ENCODE data around the gene BPI. TPM values are rescaled to one million over a fixed set of nuclear protein-coding genes. Genes with fewer than 3 reads are reported as not detected.

The BPI gene
- polyA plus RNA-seq, 1 donor (not counting 4 experiments of a cell fraction or from before 2014, with no cell fraction given) = not detected

DNA sequence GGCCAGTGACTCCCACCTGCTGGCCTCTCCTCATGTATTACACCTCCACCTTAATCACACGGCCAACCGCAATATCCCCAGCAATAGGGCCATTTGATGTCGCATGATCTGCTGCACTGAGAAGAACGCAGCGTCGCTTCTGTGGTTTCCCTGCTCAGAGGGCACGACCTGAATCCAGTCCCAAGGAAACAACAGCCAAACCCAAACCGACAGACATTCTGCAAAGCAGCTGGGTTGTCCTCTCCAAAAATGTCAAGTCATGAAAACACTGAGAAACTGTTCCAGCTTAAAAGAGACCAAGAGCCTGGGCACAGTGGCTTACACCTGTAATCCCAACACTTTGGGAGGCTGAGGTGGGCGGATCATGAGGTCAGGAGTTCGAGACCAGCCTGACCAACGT, 7.5 kb upstream of the BPI start:
- dilution Hi-C loops (cut with MboI; ENCODE audit: extremely low pct_ligation_motif_present, low sequenced_read_pairs) = no loop called here
- TF ChIP-seq, protein P1, sequence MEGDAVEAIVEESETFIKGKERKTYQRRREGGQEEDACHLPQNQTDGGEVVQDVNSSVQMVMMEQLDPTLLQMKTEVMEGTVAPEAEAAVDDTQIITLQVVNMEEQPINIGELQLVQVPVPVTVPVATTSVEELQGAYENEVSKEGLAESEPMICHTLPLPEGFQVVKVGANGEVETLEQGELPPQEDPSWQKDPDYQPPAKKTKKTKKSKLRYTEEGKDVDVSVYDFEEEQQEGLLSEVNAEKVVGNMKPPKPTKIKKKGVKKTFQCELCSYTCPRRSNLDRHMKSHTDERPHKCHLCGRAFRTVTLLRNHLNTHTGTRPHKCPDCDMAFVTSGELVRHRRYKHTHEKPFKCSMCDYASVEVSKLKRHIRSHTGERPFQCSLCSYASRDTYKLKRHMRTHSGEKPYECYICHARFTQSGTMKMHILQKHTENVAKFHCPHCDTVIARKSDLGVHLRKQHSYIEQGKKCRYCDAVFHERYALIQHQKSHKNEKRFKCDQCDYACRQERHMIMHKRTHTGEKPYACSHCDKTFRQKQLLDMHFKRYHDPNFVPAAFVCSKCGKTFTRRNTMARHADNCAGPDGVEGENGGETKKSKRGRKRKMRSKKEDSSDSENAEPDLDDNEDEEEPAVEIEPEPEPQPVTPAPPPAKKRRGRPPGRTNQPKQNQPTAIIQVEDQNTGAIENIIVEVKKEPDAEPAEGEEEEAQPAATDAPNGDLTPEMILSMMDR (optimal IDR thresholded peaks at IDR 0.05 in 1 of 3, IDR thresholded peaks at IDR 0.05 in 1 of 3, conservative IDR thresholded peaks at IDR 0.05 in 1 of 3; ENCODE audit: extremely low read depth in 1 of 3, insufficient read depth in 2 of 3, low read length in 3 of 3) = no peak
- TF ChIP-seq EZH2 (IDR thresholded peaks at IDR 0.05; ENCODE audit: low read length) = no peak
- no peaks in the 10 kb centered on the region for H3K9me3 ChIP-seq (ENCODE audit: control insufficient read depth, low read depth, low read length)

DNA sequence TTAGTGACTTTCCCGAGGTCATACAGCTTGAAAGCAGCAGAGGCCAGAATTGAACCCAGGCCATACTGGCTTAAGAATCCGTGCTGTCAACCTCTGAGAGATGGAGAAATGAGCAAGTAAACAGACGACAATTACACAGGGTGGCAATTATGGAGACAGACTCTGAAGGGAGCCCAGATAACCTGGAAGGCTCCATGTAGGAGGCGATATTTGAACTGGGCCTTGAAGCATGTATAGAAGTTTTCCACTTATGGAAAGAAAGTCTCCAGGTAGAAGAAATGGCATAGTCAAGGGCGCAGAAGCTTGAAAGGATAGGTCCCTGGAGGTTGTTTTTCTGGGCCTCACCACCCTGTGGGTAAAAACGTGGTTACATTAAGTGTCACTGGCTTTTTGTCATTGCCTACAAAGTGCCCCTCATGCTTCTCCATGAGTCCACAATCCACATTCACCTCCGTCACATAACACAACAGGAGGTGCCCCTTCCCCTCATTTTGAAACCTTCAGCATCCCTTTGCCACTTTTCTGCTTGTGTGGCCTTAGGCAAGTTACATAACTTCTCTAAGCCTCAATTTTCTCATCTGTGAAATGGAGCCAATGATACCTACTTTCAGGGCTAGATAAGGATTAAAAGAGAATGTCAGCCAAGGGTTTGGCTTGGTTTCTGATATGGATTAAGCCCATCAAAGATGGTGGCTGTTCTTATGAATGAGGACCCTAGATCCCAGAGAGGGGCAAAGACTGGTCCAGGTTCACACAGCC, 5.9 kb upstream of the BPI start:
- Histone ChIP-seq H3K9ac (ENCODE audit: control insufficient read depth, extremely low read depth, insufficient read depth, low read length) (no peak overlapping the region), H3K9me1 (ENCODE audit: control insufficient read depth, extremely low read depth, insufficient read depth, low read length) (no peaks in the 10 kb centered on the region), H3K4me1 (ENCODE audit: control insufficient read depth, extremely low read depth, insufficient read depth, low read length) (peaks cover 11% of the 10 kb centered on the region), H3K9me3 (ENCODE audit: control insufficient read depth, low read depth, low read length) (no peaks in the 10 kb centered on the region), H3K4me3 (ENCODE audit: control insufficient read depth in 2 of 3, extremely low read depth in 1 of 3, insufficient read depth in 2 of 3, low read depth in 1 of 3, low read length in 3 of 3) (no peak overlapping the region), H3K79me2 (ENCODE audit: control insufficient read depth, insufficient read depth, low read length) (no peaks in the 10 kb centered on the region), H2AFZ (ENCODE audit: control insufficient read depth, low read length) (peak overlapping the region; percentile 80), H3K36me3 (ENCODE audit: control insufficient read depth in 2 of 2, extremely low read depth in 1 of 2, insufficient read depth in 2 of 2, low read length in 2 of 2) (no peaks in the 10 kb centered on the region), H3K27ac (ENCODE audit: control insufficient read depth, insufficient read depth, low read length) (no peak overlapping the region), H3K27me3 (ENCODE audit: control insufficient read depth, extremely low read depth, insufficient read depth, low read length) (peaks cover 5% of the 10 kb centered on the region), H3K4me2 (ENCODE audit: control insufficient read depth, extremely low read depth, insufficient read depth, low read depth, low read length) (no peak overlapping the region), H4K20me1 (ENCODE audit: control insufficient read depth, extremely low read depth, insufficient read depth, low read length) (no peaks in the 10 kb centered on the region)
- TF ChIP-seq, protein P1 (optimal IDR thresholded peaks at IDR 0.05 in 1 of 3, IDR thresholded peaks at IDR 0.05 in 1 of 3, conservative IDR thresholded peaks at IDR 0.05 in 1 of 3; ENCODE audit: extremely low read depth in 1 of 3, insufficient read depth in 2 of 3, low read length in 3 of 3) = no peak
- no peak for TF ChIP-seq EZH2 (IDR thresholded peaks at IDR 0.05; ENCODE audit: low read length)
- FAIRE-seq (no peak), DNase-seq (ENCODE audit: low read depth, low spot score) (no peak)
- dilution Hi-C loops (cut with MboI; ENCODE audit: extremely low pct_ligation_motif_present, low sequenced_read_pairs) = no loop called here

More for the DNA sequence above, 7.5 kb upstream of the BPI start:
- DNase-seq (ENCODE audit: low read depth, low spot score) (no peak), FAIRE-seq (no peak)
- no peak overlapping the region for H3K4me3 ChIP-seq (ENCODE audit: control insufficient read depth in 2 of 3, extremely low read depth in 1 of 3, insufficient read depth in 2 of 3, low read depth in 1 of 3, low read length in 3 of 3)
- no peaks in the 10 kb centered on the region for H4K20me1 ChIP-seq (ENCODE audit: control insufficient read depth, extremely low read depth, insufficient read depth, low read length)
- peaks cover 7% of the 10 kb centered on the region for H3K27me3 ChIP-seq (ENCODE audit: control insufficient read depth, extremely low read depth, insufficient read depth, low read length)
- H3K9ac ChIP-seq (ENCODE audit: control insufficient read depth, extremely low read depth, insufficient read depth, low read length) = no peak overlapping the region
- no peak overlapping the region for H3K27ac ChIP-seq (ENCODE audit: control insufficient read depth, insufficient read depth, low read length)
- no peak overlapping the region for H2AFZ ChIP-seq (ENCODE audit: control insufficient read depth, low read length)
- H3K4me2 ChIP-seq (ENCODE audit: control insufficient read depth, extremely low read depth, insufficient read depth, low read depth, low read length) = no peak overlapping the region
- no peaks in the 10 kb centered on the region for H3K79me2 ChIP-seq (ENCODE audit: control insufficient read depth, insufficient read depth, low read length)
- H3K4me1 ChIP-seq (ENCODE audit: control insufficient read depth, extremely low read depth, insufficient read depth, low read length) = peaks cover 11% of the 10 kb centered on the region
- H3K9me1 ChIP-seq (ENCODE audit: control insufficient read depth, extremely low read depth, insufficient read depth, low read length) = no peaks in the 10 kb centered on the region
- no peaks in the 10 kb centered on the region for H3K36me3 ChIP-seq (ENCODE audit: control insufficient read depth in 2 of 2, extremely low read depth in 1 of 2, insufficient read depth in 2 of 2, low read length in 2 of 2)

Measured in keratinocyte (primary cell).